B cell (primary cell): ENCODE results near the gene CCDC78. TPM values are rescaled to one million over a fixed set of nuclear protein-coding genes. Genes with fewer than 3 reads are reported as not detected.

ENCODE experiments used
- ATAC-seq: fragments of 200-7000 bp; cut with Tn5 transposase; one replicate; pipeline ENCODE4 v1.10.0; 2021; ENCODE audit warnings: low read depth, mild to moderate bottlenecking, moderate number of reproducible peaks, moderate library complexity
- CTCF ChIA-PET: fragments of 350-600 bp; sonication (Branson Sonifier 250); formaldehyde crosslinking; loops from one replicate; lab custom pipeline; 2021; ENCODE audit warnings: antibody characterized with exemption, inconsistent platforms; lab: Charles Lee
- POLR2A ChIA-PET: fragments of 350-600 bp; sonication (Branson Sonifier 250); formaldehyde crosslinking; loops from one replicate; lab custom pipeline; 2021; ENCODE audit warnings: antibody characterized with exemption; lab: Charles Lee
- DNase-seq: peaks from one replicate; pipeline ENCODE4 v3.0.0; 2013
- H2AFZ ChIP-seq: 2 replicates; pipeline ENCODE4 v1.6.1; 2012; ENCODE audit warnings: mild to moderate bottlenecking, low read depth, low read length; ENCODE audit not compliant: insufficient read depth, poor library complexity, severe bottlenecking
- H3K27ac ChIP-seq, 2 donors: 1 replicate in 1 of 2; 2 replicates in 1 of 2; pipeline ENCODE4 v1.5.1; 2012 to 2013; ENCODE audit warnings: low read length in 2 of 2, mild to moderate bottlenecking in 2 of 2, moderate library complexity in 1 of 2
- H3K27me3 ChIP-seq, 4 experiments: fragments of 200-600 bp in 1 of 4; sonication (generic) in 1 of 4; replicated peaks in 1 of 4; 1 replicate in 2 of 4; 2 replicates in 2 of 4; pipeline versions ENCODE4 v1.6.1 to v1.7.0; 2013 to 2016; ENCODE audit warnings: low read length in 3 of 4, mild to moderate bottlenecking in 2 of 4, mixed read lengths in 1 of 4, moderate library complexity in 1 of 4; ENCODE audit not compliant: insufficient read depth in 4 of 4, control insufficient read depth in 3 of 4; ENCODE audit errors: control extremely low read depth in 1 of 4
- H3K36me3 ChIP-seq, 2 experiments: replicated peaks in 1 of 2; 1 replicate in 1 of 2; 2 replicates in 1 of 2; pipeline versions ENCODE4 v1.6.1 to v1.7.1; 2013; ENCODE audit warnings: low read length in 1 of 2; ENCODE audit not compliant: insufficient read depth in 2 of 2, control insufficient read depth in 1 of 2; ENCODE audit errors: control extremely low read depth in 1 of 2, extremely low read depth in 1 of 2
- H3K4me1 ChIP-seq, 2 donors: fragments of 200-600 bp in 1 of 2; sonication (generic) in 1 of 2; 1 replicate in 1 of 2; 2 replicates in 1 of 2; pipeline versions ENCODE4 v1.5.1 to v1.6.1; 2013 to 2017; ENCODE audit warnings: low read length in 2 of 2; ENCODE audit not compliant: control insufficient read depth in 2 of 2, insufficient read depth in 2 of 2
- H3K4me2 ChIP-seq: replicated peaks from 2 replicates; pipeline ENCODE3; 2012; ENCODE audit warnings: mild to moderate bottlenecking, low read depth, low read length; ENCODE audit not compliant: poor library complexity, severe bottlenecking
- H3K4me3 ChIP-seq, 5 experiments: fragments of 200-600 bp in 1 of 5; sonication (generic) in 1 of 5; 1 replicate in 3 of 5; 2 replicates in 2 of 5; pipeline versions ENCODE4 v1.5.1 to v1.7.0; 2011 to 2016; ENCODE audit warnings: low read length in 4 of 5, mild to moderate bottlenecking in 4 of 5, low read depth in 2 of 5, control low read depth in 1 of 5, moderate library complexity in 1 of 5; ENCODE audit not compliant: insufficient read depth in 1 of 5; ENCODE audit errors: control extremely low read depth in 1 of 5, extremely low read depth in 1 of 5
- H3K79me2 ChIP-seq: fragments of 200-600 bp; sonication (generic); one replicate; pipeline ENCODE4 v1.6.0; 2016; ENCODE audit warnings: low read length; ENCODE audit not compliant: control insufficient read depth, insufficient read depth
- H3K9ac ChIP-seq: fragments of 200-600 bp; sonication (generic); 2 replicates; pipeline ENCODE4 v1.6.1; 2017; ENCODE audit warnings: mild to moderate bottlenecking, low read length, moderate library complexity
- H3K9me3 ChIP-seq, 3 donors: one replicate each; pipeline versions ENCODE4 v1.6.1 to v1.7.1; 2013; ENCODE audit warnings: low read length in 2 of 3; ENCODE audit not compliant: control insufficient read depth in 2 of 3, insufficient read depth in 1 of 3; ENCODE audit errors: control extremely low read depth in 1 of 3
- H4K20me1 ChIP-seq: 2 replicates; pipeline ENCODE4 v1.6.0; 2012; ENCODE audit warnings: mild to moderate bottlenecking, low read length; ENCODE audit not compliant: insufficient read depth, control insufficient read depth, poor library complexity, severe bottlenecking
- H3K27ac Mint-ChIP-seq: one replicate; pipeline ENCODE4 v1.8.0; 2021; ENCODE audit warnings: mixed read lengths
- H3K27me3 Mint-ChIP-seq: one replicate; pipeline ENCODE4 v1.8.0; 2021; ENCODE audit warnings: mixed read lengths
- H3K4me1 Mint-ChIP-seq: one replicate; pipeline ENCODE4 v1.8.0; 2021; ENCODE audit warnings: mixed read lengths
- H3K4me3 Mint-ChIP-seq: one replicate; pipeline ENCODE4 v1.8.0; 2021; ENCODE audit warnings: mixed read lengths
- H3K9me3 Mint-ChIP-seq: one replicate; pipeline ENCODE4 v1.8.0; 2022; ENCODE audit warnings: mixed read lengths; ENCODE audit not compliant: insufficient read depth
- CTCF ChIP-seq: fragments of 200-600 bp; IDR thresholded peaks from one replicate; pipeline ENCODE4 v1.8.0; 2022; ENCODE audit warnings: antibody characterized with exemption, mild to moderate bottlenecking
- EZH2 ChIP-seq: IDR thresholded peaks from 2 replicates; pipeline ENCODE4 v1.6.1; 2012; ENCODE audit warnings: borderline replicate concordance, low read depth, mild to moderate bottlenecking, moderate library complexity, low read length; ENCODE audit not compliant: insufficient read depth, poor library complexity, severe bottlenecking
- WGBS: methylation state at CpG from one replicate; pipeline ENCODE4 v1.1.5; 2013; ENCODE audit warnings: missing lambda C conversion rate; ENCODE audit not compliant: insufficient coverage; 5-methylcytosine and 5-hydroxymethylcytosine counted together
- intact Hi-C: fragments of 100-400 bp; cut with micrococcal nuclease; formaldehyde crosslinking; loops from one replicate; pipeline ENCODE4 v1.10.0; 2022
- polyA plus RNA-seq: library from polyadenylated mRNA; depleted of rRNA; stranded (reverse); fragments of >200 nt; gene quantifications from 2 replicates; pipeline ENCODE4 v1.2.3, GENCODE V29; 2012
- total RNA-seq, 2 donors: library from RNA; stranded (reverse); fragments of 120-200 nt in 1 of 2; gene quantifications; 1 replicate in 1 of 2; 2 replicates in 1 of 2; pipeline versions ENCODE4 v1.2.3 to v1.2.4, GENCODE V29; 2013 to 2022

The CCDC78 gene
- total and polyA plus RNA-seq, 2 donors (not counting 1 experiment from before 2014, with no cell fraction given), result 11.8 to 34.2 TPM

- Histone ChIP-seq H3K79me2 (no peaks in the 10 kb centered on the region), H3K4me2 (no peak overlapping the region), H4K20me1 (no peaks in the 10 kb centered on the region), H3K4me3 (no peak overlapping the region), H3K27me3 (no peaks in the 10 kb centered on the region), H3K27ac (no peak overlapping the region), H2AFZ (no peak overlapping the region), H3K9me3 (no peaks in the 10 kb centered on the region), H3K36me3 (no peaks in the 10 kb centered on the region), H3K9ac (no peak overlapping the region), H3K4me1 (no peaks in the 10 kb centered on the region)
- ChIA-PET CTCF (interaction anchor here (0.5 kb wide), 1 partner anchor 14 kb away, joined by 3 read pairs; no protein-coding TSS in a partner anchor), POLR2A (no interaction called here)
- Mint-ChIP-seq H3K9me3 (no peaks in the 10 kb centered on the region), H3K4me3 (no peak overlapping the region), H3K4me1 (no peaks in the 10 kb centered on the region), H3K27ac (no peak overlapping the region), H3K27me3 (peaks cover 3% of the 10 kb centered on the region)
- WGBS, result 92% methylated on average over 17 of the region's 21 CpGs
- ATAC-seq, result no peak
- no peak for DNase-seq
- intact Hi-C loops, result no loop called here
- no peak for TF ChIP-seq EZH2
- no peak for TF ChIP-seq CTCF
Observed at GRCh38 chr16:763369-764183, 37.3 kb upstream of the CCDC78 start.

- no peak overlapping the region for H3K9ac ChIP-seq
- no peaks in the 10 kb centered on the region for H4K20me1 ChIP-seq
- Mint-ChIP-seq H3K9me3 (no peaks in the 10 kb centered on the region), H3K27me3 (peaks cover 5% of the 10 kb centered on the region), H3K4me1 (no peaks in the 10 kb centered on the region), H3K4me3 (no peak overlapping the region), H3K27ac (no peak overlapping the region)
- H3K9me3 ChIP-seq, result no peaks in the 10 kb centered on the region
- no peak overlapping the region for H2AFZ ChIP-seq
- ATAC-seq, result no peak
- CTCF ChIA-PET, result no interaction called here
- H3K27ac ChIP-seq, result no peak overlapping the region
- H3K36me3 ChIP-seq, result no peaks in the 10 kb centered on the region
- no peak for TF ChIP-seq CTCF
- no peak for TF ChIP-seq EZH2
- H3K4me1 ChIP-seq, result no peaks in the 10 kb centered on the region
- H3K4me2 ChIP-seq, result no peak overlapping the region
- intact Hi-C loops, result no loop called here
- H3K27me3 ChIP-seq, result no peaks in the 10 kb centered on the region
- DNase-seq, result no peak
- 91% methylated on average over 13 of the region's 17 CpGs for WGBS
- H3K4me3 ChIP-seq, result no peak overlapping the region
- POLR2A ChIA-PET, result no interaction called here
- H3K79me2 ChIP-seq, result no peaks in the 10 kb centered on the region
Observed at GRCh38 chr16:762595-763268, 36.5 kb upstream of the CCDC78 start.
